Right forelimb (tissue), 1 donor: ENCODE measurements around the gene RDH14.

Experiments used
- DNase-seq: peaks from one replicate; pipeline ENCODE4 v3.0.0-alpha.2; 2018

RDH14 gene

DNA sequence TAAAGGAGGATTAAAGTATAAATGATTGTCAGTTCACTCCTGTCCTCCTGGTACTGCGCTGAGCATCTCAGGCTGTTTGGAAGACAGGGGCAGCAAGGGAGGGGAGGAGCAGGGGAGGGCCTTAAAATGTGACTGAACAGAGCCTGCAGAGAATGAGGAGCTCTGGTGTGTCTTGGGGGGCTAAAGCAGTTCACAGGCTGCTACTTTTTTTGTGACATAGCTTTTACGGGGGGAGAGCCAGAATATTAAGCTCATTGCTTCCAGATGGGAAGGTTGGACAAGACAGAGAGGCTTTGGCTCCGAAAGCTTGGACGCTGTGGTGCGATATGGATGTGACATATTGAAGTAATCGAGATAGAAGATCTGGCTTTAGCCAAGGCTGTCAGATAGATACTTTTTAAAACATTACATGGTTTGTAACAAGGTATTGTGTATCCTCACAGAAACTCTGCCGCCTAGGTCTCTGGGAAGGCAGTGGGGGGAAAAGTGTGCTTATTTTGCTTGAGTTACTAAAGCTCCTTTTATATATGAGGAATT is 40.5 kb downstream of the RDH14 start:
- DNase-seq, result no peak

DNA sequence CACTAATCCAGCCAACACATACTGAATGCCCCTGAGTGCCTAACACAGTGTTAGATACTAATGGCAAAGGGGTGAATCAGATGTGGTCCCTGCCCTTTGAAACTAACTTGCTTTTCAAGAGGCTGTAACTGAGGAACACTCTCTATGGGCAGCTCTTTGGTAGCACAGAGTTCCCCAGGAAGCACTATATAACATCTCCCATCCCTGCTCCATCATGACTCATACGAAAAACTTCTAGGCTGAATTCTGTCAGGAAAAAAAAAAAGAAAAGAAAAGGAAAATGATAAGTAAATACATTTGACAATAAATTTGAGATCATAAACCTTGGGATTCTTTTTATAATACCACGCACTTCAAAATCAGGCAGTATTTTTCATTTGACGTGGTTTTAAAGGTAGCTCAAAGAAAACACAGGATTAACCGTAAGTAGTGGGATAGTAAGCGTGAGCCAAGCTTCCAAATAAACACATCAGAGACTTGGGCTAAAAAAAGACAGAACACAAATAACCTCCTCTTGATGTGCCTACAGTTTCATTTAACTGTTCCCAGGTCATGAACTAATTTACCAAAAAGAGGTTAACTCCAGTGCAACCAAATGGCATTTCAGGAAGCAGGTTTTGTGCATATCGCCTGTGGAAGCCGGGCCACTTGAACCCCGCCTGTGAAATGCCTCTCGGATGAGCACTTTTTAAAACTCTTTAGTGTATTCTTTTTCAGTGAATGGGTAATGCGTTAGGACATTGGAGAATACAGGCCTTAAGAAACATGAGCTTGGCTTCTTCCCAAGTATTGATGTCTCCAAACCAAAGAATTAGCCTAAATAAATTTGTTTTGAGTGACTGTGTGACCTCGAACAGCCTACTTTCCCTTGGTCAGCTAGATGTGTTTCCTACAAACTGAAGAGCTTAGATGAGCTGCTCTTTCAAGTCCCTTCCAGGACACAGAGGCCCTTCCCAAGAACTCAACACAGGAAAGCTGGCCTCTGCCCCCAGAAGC is 42.0 kb downstream of the RDH14 start:
- DNase-seq, result no peak

DNA sequence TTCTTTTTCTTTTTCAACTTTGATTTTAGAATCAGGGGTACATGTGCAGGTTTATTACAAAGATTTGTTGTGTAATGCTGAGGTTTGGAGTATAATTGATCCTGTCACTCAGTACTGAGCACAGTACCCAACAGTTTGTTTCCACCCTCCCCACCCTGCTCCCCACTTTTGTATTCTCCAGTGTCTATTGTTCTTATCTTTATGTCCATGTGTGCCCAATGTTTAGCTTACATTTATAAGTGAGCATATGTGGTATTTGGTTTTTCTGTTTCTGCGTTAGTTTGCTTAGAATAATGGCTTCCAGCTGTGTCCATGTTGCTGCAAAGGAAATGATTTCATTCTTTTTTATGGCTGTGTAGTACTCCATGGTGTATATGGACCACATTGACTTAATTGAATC is 43.1 kb downstream of the RDH14 start:
- DNase-seq, result no peak

DNA sequence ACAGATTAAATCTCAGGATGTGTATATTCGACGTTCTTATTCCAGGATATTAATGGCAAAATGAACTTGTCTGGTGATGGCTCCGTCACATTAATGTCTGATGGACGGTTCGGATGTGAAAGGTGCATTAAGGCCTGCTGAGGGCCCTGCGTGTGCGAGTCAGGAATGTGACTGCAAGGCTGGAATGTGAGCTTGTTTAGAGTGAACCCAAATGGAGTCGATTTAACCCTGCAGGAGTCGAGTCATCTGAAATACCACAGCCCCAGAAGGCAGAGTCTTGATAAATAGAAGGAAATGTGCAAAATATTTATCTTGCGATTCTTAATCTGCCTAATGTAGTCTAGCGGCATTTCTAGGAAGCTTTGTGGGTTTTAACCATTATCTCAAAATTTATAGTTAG is 44.3 kb downstream of the RDH14 start:
- no peak for DNase-seq

DNA sequence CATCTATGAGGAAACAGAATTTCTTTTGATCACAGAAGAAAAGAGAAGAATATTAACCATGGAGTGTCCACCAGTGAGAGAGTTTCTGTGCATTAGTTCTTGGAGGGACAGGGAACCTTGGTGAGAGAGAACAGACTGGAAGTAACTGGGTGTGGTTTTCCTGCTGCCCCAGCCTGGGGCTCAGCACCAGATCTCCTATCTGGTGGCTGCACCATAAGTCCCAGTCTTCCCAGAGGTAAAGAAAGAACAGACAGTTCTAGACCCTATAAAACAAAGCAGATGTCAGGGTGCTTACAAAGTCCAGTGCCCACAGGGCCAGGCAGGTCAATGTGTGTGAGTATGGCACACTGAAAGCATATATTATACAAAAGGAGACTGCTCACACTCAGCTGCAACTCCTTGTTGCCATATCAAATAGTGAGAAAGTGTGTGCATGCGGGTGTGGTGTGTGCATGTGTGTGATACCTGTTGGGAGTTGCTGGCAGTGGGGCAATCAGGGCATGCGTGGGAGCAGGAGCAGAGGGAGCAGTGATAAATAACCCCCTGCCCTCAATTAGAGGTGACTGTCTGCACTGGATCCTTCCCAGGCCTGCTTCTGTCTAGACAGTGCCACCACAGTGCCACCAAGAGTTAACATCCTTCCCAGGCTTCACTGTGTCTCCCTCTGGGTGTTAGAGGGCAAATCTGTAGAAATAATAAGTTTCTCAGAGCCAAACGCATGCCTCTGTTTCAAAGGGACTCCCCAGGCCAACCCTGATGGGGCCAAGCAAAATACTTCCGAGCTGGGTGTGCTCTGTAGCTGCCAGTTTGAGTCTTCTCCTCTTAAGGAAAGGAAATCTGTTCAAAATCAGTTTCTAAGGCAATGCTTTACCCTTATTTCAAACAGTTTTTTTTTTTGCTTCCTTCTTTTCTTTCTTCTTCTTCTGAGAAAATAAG is 45.7 kb downstream of the RDH14 start:
- no peak for DNase-seq

DNA sequence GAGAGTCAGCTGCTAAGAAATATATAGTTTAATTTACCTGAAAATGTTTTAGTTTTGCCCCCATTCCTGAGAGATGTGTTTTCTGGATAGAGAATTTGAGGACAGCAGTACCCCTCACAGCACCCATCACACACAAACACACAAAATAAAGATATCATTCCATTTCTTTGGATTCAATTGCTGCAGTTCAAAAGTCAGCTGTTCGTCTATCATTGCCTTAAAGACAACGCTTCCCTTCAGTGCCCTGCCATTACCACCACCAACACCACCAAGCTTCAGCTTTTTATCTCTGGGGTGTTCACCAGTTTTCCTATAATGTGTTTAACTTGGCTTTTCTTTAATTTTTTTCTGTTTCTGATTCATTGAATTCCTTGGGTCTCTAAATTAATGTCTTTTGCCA is 49.7 kb downstream of the RDH14 start:
- DNase-seq, result no peak

DNA sequence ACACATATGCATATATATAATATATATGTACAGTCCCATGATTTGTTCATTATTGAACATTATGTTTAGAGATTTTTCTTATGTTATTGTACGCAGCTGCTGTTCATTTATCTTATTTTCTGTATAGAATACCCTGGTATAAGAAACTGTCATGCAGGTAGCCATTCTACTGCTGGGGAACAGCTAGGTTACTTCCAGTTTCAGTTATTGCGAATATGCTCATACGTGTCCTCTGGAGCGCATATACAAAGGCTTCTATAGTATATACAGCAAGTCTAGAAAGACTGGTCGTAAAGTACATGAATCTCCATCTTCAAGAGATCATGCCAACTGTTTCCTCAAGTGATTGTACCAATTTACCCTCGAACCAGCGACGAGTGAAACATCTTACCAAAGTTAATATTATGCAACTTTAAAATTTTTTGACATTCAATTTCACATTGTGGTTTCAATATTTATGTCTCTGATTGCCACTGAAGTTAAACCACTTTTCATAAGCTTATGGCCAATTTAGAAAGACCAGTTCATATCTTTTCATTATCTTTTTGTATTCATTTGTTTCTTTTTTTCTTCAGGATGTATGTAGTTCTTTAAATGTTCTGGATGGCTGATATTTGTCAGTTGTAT is 53.5 kb downstream of the RDH14 start:
- DNase-seq, result no peak

DNA sequence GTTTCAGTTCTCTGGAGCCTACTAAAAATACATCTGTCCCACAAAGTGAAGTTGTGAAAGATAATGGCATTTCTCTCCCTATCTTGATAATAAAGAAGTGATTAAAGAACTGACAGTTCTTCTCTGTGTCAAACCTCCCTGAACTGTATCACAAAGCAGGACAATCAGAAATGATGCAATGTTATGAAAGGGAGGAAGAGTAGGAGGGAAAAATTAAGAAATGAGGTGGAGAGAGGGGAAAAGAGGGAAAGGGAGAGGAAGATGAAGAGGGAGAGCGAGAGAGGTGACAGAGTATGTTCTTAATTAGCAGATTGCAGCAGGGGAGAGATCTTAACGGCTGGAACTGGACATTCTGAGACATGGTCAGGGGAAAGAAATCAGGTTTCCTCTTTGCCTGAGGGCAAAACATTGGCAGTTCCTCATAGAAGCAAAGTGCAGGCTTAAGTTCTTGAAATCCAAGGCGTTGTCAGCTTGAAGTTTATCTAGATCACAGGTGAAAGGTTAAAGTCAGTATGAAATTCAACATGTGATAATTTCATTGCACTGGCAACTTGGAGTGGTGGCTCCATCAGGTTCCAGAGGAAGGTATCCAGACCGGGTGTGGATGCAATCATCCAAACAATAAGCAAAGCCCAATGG is 54.6 kb downstream of the RDH14 start:
- no peak for DNase-seq
